Keratinocyte (primary cell): ENCODE results near the gene TMED7. TPM values are rescaled to one million over a fixed set of nuclear protein-coding genes. Genes with fewer than 3 reads are reported as not detected.
A peak's percentile ranks its signal among the peaks of the same experiment; 100 is the strongest.

Experiments used
- DNase-seq: peaks from one replicate; pipeline ENCODE4 v3.0.0-alpha.2; 2011; ENCODE audit warnings: low read depth, missing footprints, low spot score
- FAIRE-seq: peaks from 2 replicates; lab custom pipeline; 2011; peaks lifted over from hg19 to GRCh38; lab: Jason Lieb, UNC
- H2AFZ ChIP-seq: 2 replicates; pipeline ENCODE4 v1.6.0; 2012; ENCODE audit warnings: low read length, control low read depth, inconsistent platforms; ENCODE audit not compliant: control insufficient read depth
- H3K27ac ChIP-seq: 2 replicates; pipeline ENCODE4 v1.5.1; 2011; ENCODE audit warnings: low read length; ENCODE audit not compliant: control insufficient read depth, insufficient read depth
- H3K27me3 ChIP-seq: 3 replicates; pipeline ENCODE4 v1.6.0; 2011; ENCODE audit warnings: low read length; ENCODE audit not compliant: control insufficient read depth, insufficient read depth; ENCODE audit errors: extremely low read depth
- H3K36me3 ChIP-seq, 2 experiments: 2 replicates in 1 of 2; 3 replicates in 1 of 2; pipeline ENCODE4 v1.5.1; 2011; ENCODE audit warnings: low read length in 2 of 2, mild to moderate bottlenecking in 1 of 2; ENCODE audit not compliant: control insufficient read depth in 2 of 2, insufficient read depth in 2 of 2; ENCODE audit errors: extremely low read depth in 1 of 2
- H3K4me1 ChIP-seq: 3 replicates; pipeline ENCODE4 v1.5.1; 2011; ENCODE audit warnings: low read length; ENCODE audit not compliant: control insufficient read depth, insufficient read depth; ENCODE audit errors: extremely low read depth
- H3K4me2 ChIP-seq: 3 replicates; pipeline ENCODE4 v1.6.0; 2011; ENCODE audit warnings: low read depth, low read length; ENCODE audit not compliant: control insufficient read depth, insufficient read depth; ENCODE audit errors: extremely low read depth
- H3K4me3 ChIP-seq, 3 experiments: fragments of 200-600 bp in 1 of 3; sonication (generic) in 1 of 3; 2 replicates in 2 of 3; 3 replicates in 1 of 3; pipeline ENCODE4 v1.5.1; 2011 to 2016; ENCODE audit warnings: low read length in 3 of 3, mild to moderate bottlenecking in 3 of 3, control low read depth in 2 of 3, inconsistent platforms in 1 of 3, low read depth in 1 of 3, mixed read lengths in 1 of 3, mixed run types in 1 of 3, moderate library complexity in 1 of 3; ENCODE audit not compliant: control insufficient read depth in 2 of 3, insufficient read depth in 2 of 3; ENCODE audit errors: extremely low read depth in 1 of 3
- H3K79me2 ChIP-seq: 2 replicates; pipeline ENCODE4 v1.6.0; 2012; ENCODE audit warnings: low read length; ENCODE audit not compliant: control insufficient read depth, insufficient read depth
- H3K9ac ChIP-seq: 3 replicates; pipeline ENCODE4 v1.6.0; 2011; ENCODE audit warnings: low read length; ENCODE audit not compliant: control insufficient read depth, insufficient read depth; ENCODE audit errors: extremely low read depth
- H3K9me1 ChIP-seq: 3 replicates; pipeline ENCODE4 v1.6.0; 2011; ENCODE audit warnings: low read length; ENCODE audit not compliant: control insufficient read depth, insufficient read depth; ENCODE audit errors: extremely low read depth
- H3K9me3 ChIP-seq: 2 replicates; pipeline ENCODE4 v1.5.1; 2012; ENCODE audit warnings: low read depth, low read length; ENCODE audit not compliant: control insufficient read depth
- H4K20me1 ChIP-seq: 3 replicates; pipeline ENCODE4 v1.6.0; 2011; ENCODE audit warnings: low read length; ENCODE audit not compliant: control insufficient read depth, insufficient read depth; ENCODE audit errors: extremely low read depth
- EZH2 ChIP-seq: IDR thresholded peaks from one replicate; pipeline ENCODE4 v1.6.1; 2012; ENCODE audit warnings: inconsistent platforms, mild to moderate bottlenecking, low read length, moderate library complexity
- dilution Hi-C: fragments of 300-500 bp; cut with MboI; formaldehyde crosslinking; loops from one replicate; pipeline ENCODE4 v1.7.0; 2020; ENCODE audit warnings: low sequenced_read_pairs; ENCODE audit not compliant: extremely low pct_ligation_motif_present
- polyA plus RNA-seq, 5 experiments: library from polyadenylated mRNA; depleted of rRNA in 3 of 5; stranded (reverse) in 3 of 5; stranded (forward) in 1 of 5; unstranded in 1 of 5; fragments of >200 nt; gene quantifications; 1 replicate in 1 of 5; 2 replicates in 3 of 5; 3 replicates in 1 of 5; pipeline versions ENCODE4 v1.2.1 to v1.2.3, GENCODE V29; 2011 to 2012; ENCODE audit warnings: missing spikeins in 2 of 5, low read depth in 1 of 5, low replicate concordance in 1 of 5
- TF ChIP-seq, protein P1 (sequence below), 3 experiments: IDR thresholded peaks in 1 of 3; conservative IDR thresholded peaks in 1 of 3; optimal IDR thresholded peaks in 1 of 3; 2 replicates in 2 of 3; 3 replicates in 1 of 3; pipeline versions ENCODE3 to v1.5.1; 2011; ENCODE audit warnings: low read length in 3 of 3, mild to moderate bottlenecking in 3 of 3, moderate library complexity in 2 of 3, control low read depth in 1 of 3, inconsistent platforms in 1 of 3; ENCODE audit not compliant: insufficient read depth in 2 of 3; ENCODE audit errors: extremely low read depth in 1 of 3

TMED7 gene
- polyA plus RNA-seq, 1 donor (not counting 4 experiments of a cell fraction or from before 2014, with no cell fraction given), result 77.9 TPM

DNA sequence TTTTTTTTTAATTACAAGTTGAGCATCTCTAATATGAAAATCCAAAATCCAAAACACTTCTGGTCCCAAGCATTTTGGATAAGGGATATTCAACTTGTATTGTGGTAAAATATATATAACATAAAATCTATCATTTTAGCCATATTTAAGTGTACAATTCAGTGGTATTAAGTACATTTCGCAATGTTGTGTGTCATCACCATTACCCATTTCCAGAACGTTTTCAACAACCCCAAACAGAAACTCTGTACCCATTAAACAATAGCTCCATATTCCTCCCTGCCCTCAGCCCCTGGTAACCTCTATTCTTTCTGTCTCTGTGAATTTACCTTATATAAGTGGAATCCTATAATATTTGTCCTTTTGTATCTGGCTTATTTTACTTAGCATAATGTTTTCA, 48.5 kb downstream of the TMED7 start:
- Histone ChIP-seq H3K36me3 (no peaks in the 10 kb centered on the region), H3K27ac (no peak overlapping the region), H3K4me1 (peaks cover 15% of the 10 kb centered on the region), H3K27me3 (no peaks in the 10 kb centered on the region), H3K9ac (no peak overlapping the region), H4K20me1 (no peaks in the 10 kb centered on the region), H2AFZ (no peak overlapping the region), H3K9me3 (no peaks in the 10 kb centered on the region), H3K4me2 (no peak overlapping the region), H3K4me3 (no peak overlapping the region), H3K79me2 (no peaks in the 10 kb centered on the region), H3K9me1 (no peaks in the 10 kb centered on the region)
- no peak for DNase-seq
- TF ChIP-seq, protein P1, sequence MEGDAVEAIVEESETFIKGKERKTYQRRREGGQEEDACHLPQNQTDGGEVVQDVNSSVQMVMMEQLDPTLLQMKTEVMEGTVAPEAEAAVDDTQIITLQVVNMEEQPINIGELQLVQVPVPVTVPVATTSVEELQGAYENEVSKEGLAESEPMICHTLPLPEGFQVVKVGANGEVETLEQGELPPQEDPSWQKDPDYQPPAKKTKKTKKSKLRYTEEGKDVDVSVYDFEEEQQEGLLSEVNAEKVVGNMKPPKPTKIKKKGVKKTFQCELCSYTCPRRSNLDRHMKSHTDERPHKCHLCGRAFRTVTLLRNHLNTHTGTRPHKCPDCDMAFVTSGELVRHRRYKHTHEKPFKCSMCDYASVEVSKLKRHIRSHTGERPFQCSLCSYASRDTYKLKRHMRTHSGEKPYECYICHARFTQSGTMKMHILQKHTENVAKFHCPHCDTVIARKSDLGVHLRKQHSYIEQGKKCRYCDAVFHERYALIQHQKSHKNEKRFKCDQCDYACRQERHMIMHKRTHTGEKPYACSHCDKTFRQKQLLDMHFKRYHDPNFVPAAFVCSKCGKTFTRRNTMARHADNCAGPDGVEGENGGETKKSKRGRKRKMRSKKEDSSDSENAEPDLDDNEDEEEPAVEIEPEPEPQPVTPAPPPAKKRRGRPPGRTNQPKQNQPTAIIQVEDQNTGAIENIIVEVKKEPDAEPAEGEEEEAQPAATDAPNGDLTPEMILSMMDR (optimal IDR thresholded peaks at IDR 0.05 in 1 of 3, IDR thresholded peaks at IDR 0.05 in 1 of 3, conservative IDR thresholded peaks at IDR 0.05 in 1 of 3; ENCODE audit: extremely low read depth in 1 of 3, insufficient read depth in 2 of 3, low read length in 3 of 3), result no peak
- no peak for FAIRE-seq
- dilution Hi-C loops, result no loop called here

DNA sequence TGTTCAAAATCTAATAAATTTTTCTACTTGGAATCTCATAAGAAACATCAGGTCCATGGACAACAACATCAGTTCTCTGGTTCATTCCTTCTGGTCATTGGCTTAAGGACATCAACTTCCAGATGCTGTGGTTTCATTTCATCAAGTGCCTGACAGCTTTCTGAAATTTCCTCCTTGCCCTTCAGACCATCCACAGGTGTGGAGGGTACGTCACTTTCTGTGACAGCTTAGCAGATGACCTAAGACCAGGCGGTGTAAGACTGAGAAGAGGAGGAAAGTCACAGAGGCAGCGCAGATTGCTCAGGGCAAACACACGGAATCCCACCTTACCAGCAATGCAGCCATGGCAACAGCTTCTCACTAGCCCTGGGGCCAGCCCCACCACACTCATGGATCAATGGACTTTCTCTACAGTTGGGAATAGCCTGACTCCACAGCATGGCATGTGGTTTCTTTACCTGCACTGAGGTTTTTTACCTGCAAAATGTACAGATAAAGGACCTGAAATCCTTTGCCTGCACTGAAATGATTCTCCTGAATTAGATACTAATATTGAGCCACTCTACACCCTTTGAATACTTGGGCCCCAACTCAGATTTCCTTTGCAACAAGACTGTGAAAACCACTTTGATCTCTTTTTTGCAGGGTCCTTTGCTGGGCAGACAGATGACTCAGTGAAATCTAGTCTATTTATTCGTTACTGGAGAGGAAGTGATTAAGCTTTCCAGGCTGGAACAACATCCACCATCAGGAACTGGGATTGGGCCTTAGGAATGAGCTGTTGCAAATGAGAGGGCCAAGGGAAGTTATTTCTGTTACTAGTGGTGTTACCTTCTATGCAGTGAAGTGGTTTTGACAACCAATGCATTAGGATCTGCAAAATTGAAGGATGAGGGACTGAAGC, 50.4 kb downstream of the TMED7 start:
- dilution Hi-C loops, result no loop called here
- Histone ChIP-seq H3K27ac (no peak overlapping the region), H3K36me3 (no peaks in the 10 kb centered on the region), H3K4me3 (no peak overlapping the region), H3K4me2 (no peak overlapping the region), H3K27me3 (no peaks in the 10 kb centered on the region), H3K4me1 (peaks cover 15% of the 10 kb centered on the region), H3K79me2 (no peaks in the 10 kb centered on the region), H3K9me1 (no peaks in the 10 kb centered on the region), H3K9me3 (no peaks in the 10 kb centered on the region), H4K20me1 (no peaks in the 10 kb centered on the region), H2AFZ (peak overlapping the region; percentile 57), H3K9ac (no peak overlapping the region)
- DNase-seq (no peak), FAIRE-seq (peak; percentile 75)
- TF ChIP-seq EZH2, result no peak
- TF ChIP-seq, protein P1 (optimal IDR thresholded peaks at IDR 0.05 in 1 of 3, IDR thresholded peaks at IDR 0.05 in 1 of 3, conservative IDR thresholded peaks at IDR 0.05 in 1 of 3; ENCODE audit: extremely low read depth in 1 of 3, insufficient read depth in 2 of 3, low read length in 3 of 3), result no peak
